Activated CD8-positive, alpha-beta memory T cell treated with anti-CD3 and anti-CD28 coated beads for 4 hours (primary cell): ENCODE measurements around the gene LRRC71.

ENCODE experiments used
- DNase-seq, 2 donors: peaks; one replicate each; pipeline ENCODE4 v3.0.0-alpha.2; 2020; ENCODE audit warnings: low read depth in 2 of 2

LRRC71 gene

DNA sequence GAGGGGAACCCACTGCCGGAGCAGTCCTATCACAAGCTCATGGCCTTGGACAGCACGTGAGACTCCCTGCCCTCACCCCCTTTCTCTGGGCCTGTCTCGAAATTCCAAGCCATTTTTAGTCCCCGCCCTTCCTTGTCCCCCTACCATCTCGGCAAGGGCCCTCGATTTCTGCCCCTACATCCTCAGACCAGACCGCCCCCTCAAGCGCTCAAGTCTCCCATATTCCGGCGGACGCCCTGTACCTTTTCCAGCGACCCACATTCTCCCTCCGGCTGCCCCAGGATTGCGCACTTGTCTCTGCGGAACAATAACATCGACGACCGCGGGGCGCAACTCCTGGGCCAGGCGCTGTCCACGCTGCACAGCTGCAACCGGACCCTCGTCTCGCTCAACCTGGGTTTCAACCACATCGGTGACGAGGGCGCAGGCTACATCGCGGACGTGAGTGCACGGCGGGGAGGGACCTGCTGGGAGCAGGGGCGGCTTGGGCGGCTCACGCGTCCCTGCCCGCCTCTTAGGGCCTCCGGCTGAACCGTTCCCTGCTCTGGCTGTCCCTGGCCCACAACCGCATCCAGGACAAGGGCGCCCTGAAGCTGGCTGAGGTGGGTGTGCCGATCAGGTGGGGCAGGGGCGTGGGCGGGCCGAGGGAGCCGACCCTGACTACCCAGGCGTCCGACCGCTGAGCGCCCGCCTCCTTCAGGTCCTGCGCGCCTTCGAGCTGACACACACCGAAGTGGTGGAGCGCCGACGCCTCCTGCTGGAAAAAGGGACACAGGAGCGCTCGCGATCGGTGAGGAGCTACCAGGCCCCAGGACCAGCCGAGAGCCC is 7.0 kb downstream of the LRRC71 start:
- DNase-seq: peak; percentile 16

GRCh38 chr1:156928043-156928602 is 7.7 kb downstream of the LRRC71 start:
- no peak for DNase-seq

- DNase-seq: no peak
Observed at GRCh38 chr1:156929596-156930238, 9.3 kb downstream of the LRRC71 start.

- DNase-seq: no peak
Observed at GRCh38 chr1:156930483-156930882, 10.1 kb downstream of the LRRC71 start.

DNA sequence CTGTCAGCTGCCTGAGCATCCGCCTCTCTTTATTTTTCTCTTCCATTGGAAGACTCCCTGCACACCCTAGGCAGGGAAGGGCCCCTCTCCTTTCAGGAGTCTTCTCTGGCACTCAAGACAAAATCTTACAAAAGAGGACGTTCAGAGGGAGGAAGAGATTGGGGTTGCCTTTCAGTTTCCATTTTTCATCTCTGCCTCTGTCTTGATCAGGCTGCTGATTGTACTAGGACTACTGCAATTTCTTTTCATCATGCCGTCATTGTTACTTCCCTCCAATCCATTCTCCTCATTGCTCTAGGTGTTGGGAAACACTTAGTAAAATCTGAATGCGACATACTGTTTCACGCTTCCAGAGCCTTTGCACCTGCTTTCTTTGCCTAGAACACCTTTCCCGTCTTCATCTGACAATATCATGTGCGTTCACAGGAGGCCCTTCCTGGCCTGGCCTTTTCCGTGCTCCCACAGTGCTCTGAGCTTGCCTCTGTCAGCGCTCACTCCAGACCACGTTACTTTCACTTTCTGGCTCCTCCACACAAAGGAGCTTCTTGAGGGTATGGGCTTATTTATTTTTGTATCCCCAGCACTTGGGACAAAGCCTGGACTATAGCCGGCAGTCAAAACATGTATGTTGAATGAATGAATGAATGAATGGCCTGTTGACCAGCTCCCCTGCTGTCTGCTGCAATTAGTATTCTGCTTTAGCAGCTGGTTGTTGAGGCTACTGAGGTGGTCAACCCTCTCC is 10.9 kb downstream of the LRRC71 start:
- no peak for DNase-seq

- no peak for DNase-seq
Observed at GRCh38 chr1:156931974-156932710, 11.7 kb downstream of the LRRC71 start.

DNA sequence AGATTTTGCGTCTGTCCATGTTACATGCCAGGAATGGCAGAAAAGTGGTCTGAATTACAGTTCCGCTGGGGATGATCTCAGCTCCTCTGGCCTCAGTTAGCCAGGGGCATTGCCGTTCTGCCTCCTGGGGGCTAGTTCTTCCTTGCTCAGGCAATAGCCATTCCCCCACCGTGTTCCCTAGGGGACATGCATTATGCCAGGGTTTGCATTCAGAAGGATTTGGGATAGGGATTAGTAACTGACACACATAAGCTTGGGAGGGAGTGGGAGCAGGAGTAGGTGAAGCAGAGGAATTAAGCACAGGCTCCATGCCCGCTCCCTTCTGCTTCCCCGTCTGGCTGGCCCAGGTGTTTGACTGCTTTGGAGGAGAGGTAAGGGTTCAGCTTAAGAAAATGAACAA is 12.7 kb downstream of the LRRC71 start:
- no peak for DNase-seq

DNA sequence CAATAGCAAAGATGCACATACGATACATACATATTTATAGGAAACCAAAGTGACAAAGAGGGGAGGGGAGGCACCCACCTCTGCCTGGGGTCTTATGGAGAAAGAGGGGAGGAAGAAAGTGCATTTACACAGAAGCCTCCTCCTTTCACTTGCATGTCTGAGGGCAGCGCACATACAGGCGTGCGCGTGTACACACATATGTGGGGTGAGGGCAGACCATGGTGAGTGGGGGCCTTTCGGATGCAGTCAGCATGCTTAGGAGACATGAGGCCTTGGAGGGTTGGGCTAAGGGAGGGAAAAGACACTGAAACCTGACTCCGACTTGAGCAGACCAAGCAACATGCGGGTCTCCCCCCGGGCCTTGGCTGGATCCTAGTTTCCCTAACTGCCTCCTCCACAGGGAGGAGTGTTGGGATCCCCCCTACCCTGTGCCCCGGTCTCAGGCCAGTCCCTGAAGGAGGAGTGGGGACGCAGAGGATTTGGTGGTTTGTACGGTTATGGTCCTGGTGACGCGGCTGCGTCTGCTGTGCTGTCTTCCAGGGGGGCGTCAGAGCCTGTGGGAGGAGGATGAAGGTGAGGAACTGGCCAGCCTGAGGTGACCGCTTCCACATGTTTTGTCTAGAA is 15.2 kb downstream of the LRRC71 start:
- DNase-seq: no peak

DNA sequence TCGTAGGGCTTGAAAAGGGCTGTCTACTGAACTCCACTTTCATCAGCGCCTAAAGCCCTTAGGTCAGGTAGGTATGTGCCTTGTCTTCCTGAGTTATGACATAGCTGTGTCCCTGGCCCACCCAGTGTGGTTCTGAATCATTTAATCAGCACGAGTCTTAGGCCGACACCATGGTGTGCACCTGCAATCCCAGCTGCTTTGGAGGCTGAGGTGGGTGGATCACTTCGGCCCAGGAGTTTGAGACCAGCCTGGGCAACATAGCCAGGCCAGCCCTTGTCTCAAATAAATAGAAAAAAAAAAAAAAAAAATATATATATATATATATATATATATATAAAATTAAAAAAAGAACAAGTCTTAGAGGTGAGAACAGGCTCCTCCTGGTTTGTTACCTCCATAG is 15.8 kb downstream of the LRRC71 start:
- no peak for DNase-seq

DNA sequence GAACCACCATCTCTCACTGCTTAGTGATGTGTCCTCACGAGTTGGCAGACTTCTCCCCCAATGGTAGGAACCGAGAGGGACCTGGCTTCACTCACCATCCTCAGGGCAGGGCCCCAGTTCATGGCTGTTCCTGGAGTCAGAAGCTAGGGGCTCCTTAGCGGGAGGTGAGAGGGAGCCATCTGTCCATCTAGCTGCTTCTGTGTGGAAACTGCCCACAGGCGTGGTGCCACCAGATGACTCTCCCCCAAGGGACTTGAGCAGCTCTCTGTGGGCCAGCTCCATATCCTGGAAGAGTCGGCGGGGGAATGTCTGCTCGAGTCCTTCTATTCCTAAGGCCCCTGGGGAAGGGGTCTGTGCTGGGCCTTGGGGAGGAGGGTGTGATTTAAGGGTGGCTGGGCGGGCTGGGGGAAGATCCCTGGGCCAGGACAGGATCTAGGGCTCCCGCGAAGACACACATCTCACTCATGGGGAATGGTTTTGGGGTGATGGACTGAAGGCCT is 16.3 kb downstream of the LRRC71 start:
- no peak for DNase-seq

DNA sequence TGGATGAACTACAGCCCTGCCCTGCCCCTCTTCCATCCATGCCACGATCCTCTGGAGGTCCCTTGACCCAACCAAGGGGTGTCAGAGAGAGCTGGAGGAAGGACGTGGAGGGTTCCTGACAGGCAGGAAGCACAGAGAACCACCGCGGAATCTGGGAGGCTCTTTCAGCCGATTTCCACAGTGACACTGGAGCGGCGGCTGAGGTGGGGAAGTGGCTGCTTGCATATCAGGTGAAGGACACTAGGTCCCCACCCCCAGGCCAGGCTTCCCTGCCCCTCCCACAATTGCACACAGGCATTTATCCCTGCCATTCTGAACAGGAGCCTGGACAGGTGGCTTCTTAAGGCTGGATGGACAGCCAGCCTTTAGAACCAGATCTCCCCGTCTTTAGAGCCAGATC is 17.5 kb downstream of the LRRC71 start:
- DNase-seq: no peak

DNA sequence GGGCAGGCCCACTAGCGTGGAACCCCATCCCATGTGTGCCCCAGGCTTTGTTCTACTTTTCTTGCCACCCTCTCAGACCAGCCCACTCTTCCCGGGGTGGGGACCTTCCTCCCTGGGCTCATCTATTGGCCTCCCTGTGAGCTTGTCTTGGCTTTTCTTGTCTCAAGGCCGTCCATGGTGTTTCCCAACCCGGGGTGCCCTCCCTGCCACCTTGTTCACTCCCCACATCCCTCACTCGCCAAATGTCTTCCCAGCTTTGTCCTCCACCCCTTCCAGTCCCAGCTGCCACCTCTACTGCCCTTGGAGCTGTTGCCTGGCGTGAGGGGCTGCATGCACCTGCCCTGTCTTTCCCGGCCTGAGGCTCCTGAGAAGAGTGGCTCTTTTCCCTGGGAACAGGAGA is 18.4 kb downstream of the LRRC71 start:
- DNase-seq: no peak

- no peak for DNase-seq
Observed at GRCh38 chr1:156939786-156940334, 19.4 kb downstream of the LRRC71 start.

- no peak for DNase-seq
Observed at GRCh38 chr1:156941675-156942074, 21.2 kb downstream of the LRRC71 start.

DNA sequence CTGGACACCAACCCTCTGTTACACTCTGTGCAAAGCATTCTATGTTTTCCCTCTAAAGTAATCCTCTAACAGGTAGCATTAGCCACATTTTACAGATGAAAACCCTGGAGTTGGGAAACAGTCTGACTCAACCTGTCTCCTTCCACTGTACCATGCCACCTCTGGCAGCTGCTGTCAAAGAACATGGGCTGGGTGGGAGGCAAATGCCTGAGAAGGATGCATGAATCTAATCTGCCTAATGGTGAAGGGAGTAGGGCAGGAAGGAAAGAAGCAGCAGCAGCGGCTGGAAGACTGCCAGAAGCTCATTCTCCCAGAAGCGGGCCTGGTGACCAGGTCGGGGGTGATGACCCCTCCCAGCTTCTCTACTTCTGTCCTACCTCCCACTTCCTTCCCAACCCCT is 21.7 kb downstream of the LRRC71 start:
- no peak for DNase-seq

DNA sequence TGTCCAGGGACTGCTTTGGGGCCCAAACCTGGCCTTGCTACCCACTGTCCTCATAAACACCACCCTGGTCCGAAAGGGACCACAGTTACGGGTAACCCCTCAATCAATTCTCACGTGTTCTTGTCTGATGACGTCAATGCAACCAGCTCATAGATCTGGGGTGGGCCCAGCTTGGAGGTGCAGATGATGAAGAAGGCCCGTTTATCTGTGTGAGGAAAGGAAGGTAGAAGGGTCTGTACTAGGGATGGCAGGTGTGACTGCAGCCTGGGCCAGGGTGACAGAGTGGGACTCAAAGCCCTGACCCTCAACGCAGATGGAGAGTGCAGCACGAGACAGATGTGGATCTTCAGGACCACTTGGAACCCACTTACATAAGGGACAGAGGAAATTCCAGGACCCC is 22.1 kb downstream of the LRRC71 start:
- no peak for DNase-seq

DNA sequence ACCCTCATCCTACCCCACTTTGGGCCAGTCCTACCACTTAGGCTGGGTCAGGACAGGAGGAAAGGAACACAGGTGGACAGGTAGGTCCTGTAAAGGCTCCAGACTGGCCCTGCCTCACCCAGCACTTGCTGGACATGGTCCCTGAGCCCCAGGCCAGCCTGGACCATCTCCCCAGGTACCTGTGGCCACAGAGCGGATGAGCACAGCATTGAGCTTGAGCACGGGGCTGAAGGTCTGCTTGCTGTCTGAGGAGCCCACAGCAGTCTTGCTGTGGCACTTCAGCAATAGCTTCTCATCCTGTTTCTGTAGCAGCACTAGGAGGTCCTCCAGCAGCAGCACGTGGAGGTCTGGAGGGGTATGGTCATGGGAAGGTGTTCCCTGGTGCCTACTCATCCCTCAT is 23.3 kb downstream of the LRRC71 start:
- DNase-seq: no peak

DNA sequence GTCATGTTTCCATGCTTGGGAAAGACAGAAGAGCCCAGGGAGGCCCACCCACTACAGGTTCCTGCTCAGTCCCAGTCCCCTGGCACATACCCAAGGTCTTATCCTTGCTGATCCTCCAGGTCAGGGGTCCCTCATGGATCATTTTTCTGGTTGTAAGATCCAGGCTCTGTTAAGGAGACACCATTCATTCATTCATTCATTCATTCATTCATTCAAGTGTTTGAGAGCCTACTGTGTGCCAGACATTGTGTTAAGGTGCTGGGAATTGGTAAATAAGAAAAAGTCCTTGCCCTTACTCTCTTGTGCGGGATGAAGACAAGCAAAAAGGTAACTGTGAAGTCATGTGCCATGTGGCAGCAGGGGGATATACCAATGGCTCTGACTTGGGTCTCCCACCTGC is 23.8 kb downstream of the LRRC71 start:
- DNase-seq: no peak

GRCh38 chr1:156944848-156945247 is 24.4 kb downstream of the LRRC71 start:
- DNase-seq: no peak

GRCh38 chr1:156945881-156946661 is 25.6 kb downstream of the LRRC71 start:
- DNase-seq: no peak
